GM10847 (cell line): ENCODE measurements around the gene SEMA3D.

Experiments
- POLR2A ChIP-seq: IDR thresholded peaks from 2 replicates; pipeline ENCODE4 v1.6.1; 2011; ENCODE audit not compliant: insufficient read length; ENCODE audit errors: extremely low read depth

Gene SEMA3D

GRCh38 chr7:85115006-85115405, 71.8 kb downstream of the SEMA3D start:
- TF ChIP-seq POLR2A, result no peak

GRCh38 chr7:85114342-85114741, 72.5 kb downstream of the SEMA3D start:
- TF ChIP-seq POLR2A, result no peak

- no peak for TF ChIP-seq POLR2A
Observed at GRCh38 chr7:85111761-85112160, 75.1 kb downstream of the SEMA3D start.

GRCh38 chr7:85106719-85107118, 80.1 kb downstream of the SEMA3D start:
- no peak for TF ChIP-seq POLR2A

GRCh38 chr7:85104432-85105205, 82.2 kb downstream of the SEMA3D start:
- no peak for TF ChIP-seq POLR2A

- no peak for TF ChIP-seq POLR2A
Observed at GRCh38 chr7:85103962-85104361, 82.9 kb downstream of the SEMA3D start.

- no peak for TF ChIP-seq POLR2A
Observed at GRCh38 chr7:85103357-85103756, 83.5 kb downstream of the SEMA3D start.

GRCh38 chr7:85102813-85103350, 84.0 kb downstream of the SEMA3D start:
- TF ChIP-seq POLR2A, result no peak

- TF ChIP-seq POLR2A, result no peak
Observed at GRCh38 chr7:85101347-85101746, 85.5 kb downstream of the SEMA3D start.

GRCh38 chr7:85097844-85098243, 89.0 kb downstream of the SEMA3D start:
- no peak for TF ChIP-seq POLR2A

- no peak for TF ChIP-seq POLR2A
Observed at GRCh38 chr7:85095806-85096205, 91.0 kb downstream of the SEMA3D start.

GRCh38 chr7:85095366-85095765, 91.5 kb downstream of the SEMA3D start:
- TF ChIP-seq POLR2A, result no peak

GRCh38 chr7:85094046-85094725, 92.7 kb downstream of the SEMA3D start:
- TF ChIP-seq POLR2A, result no peak

- TF ChIP-seq POLR2A, result no peak
Observed at GRCh38 chr7:85091565-85091928, 95.3 kb downstream of the SEMA3D start.

- TF ChIP-seq POLR2A, result no peak
Observed at GRCh38 chr7:85090919-85091564, 95.8 kb downstream of the SEMA3D start.

- no peak for TF ChIP-seq POLR2A
Observed at GRCh38 chr7:85090143-85090542, 96.7 kb downstream of the SEMA3D start.
